OCI-LY7 (cell line): ENCODE measurements around the gene MKS1. TPM values are rescaled to one million over a fixed set of nuclear protein-coding genes. Genes with fewer than 3 reads are reported as not detected.

ENCODE experiments used
- BruUV-seq: library from RNA; stranded (reverse); fragments of 400-500 nt; replicated peaks from 2 replicates; lab custom pipeline; 2021; lab: Mats Ljungman, UMichigan
- CTCF ChIA-PET: fragments of 300-600 bp; sonication (Branson Sonifier 250); formaldehyde crosslinking; loops from one replicate; lab custom pipeline; 2022; ENCODE audit warnings: antibody characterized with exemption; ENCODE audit not compliant: unreplicated experiment; lab: Charles Lee
- POLR2A ChIA-PET: fragments of 300-600 bp; sonication (Branson Sonifier 250); formaldehyde crosslinking; loops from one replicate; lab custom pipeline; 2022; ENCODE audit warnings: antibody characterized with exemption; lab: Charles Lee
- DNase-seq: peaks from one replicate; pipeline ENCODE4 v3.0.0-alpha.2; 2015; ENCODE audit warnings: low spot score
- H2AFZ ChIP-seq: fragments of 200-600 bp; sonication (generic), shearing (Covaris generic); 2 replicates; pipeline ENCODE4 v1.6.1; 2014; ENCODE audit warnings: mild to moderate bottlenecking, antibody characterized with exemption, low read length, moderate library complexity
- H3K27ac ChIP-seq: fragments of 200-600 bp; sonication (generic); 2 replicates; pipeline ENCODE4 v1.5.1; 2014; ENCODE audit warnings: mixed run types, low read depth, mild to moderate bottlenecking, moderate library complexity, low read length, inconsistent platforms; ENCODE audit not compliant: poor library complexity, severe bottlenecking
- H3K36me3 ChIP-seq: fragments of 200-600 bp; sonication (generic); 2 replicates; pipeline ENCODE4 v1.6.1; 2014; ENCODE audit warnings: mild to moderate bottlenecking, antibody characterized with exemption, low read length, moderate library complexity, mixed read lengths; ENCODE audit not compliant: insufficient read depth
- H3K4me1 ChIP-seq: fragments of 200-600 bp; sonication (generic); 2 replicates; pipeline ENCODE4 v1.5.1; 2014; ENCODE audit warnings: mild to moderate bottlenecking, low read length; ENCODE audit not compliant: insufficient read depth, poor library complexity, severe bottlenecking
- H3K4me2 ChIP-seq: fragments of 200-600 bp; sonication (generic); 2 replicates; pipeline ENCODE4 v1.6.1; 2014; ENCODE audit warnings: mild to moderate bottlenecking, low read length
- H3K4me3 ChIP-seq: fragments of 200-600 bp; sonication (generic); 2 replicates; pipeline ENCODE4 v1.5.1; 2014; ENCODE audit warnings: mild to moderate bottlenecking, low read depth, low read length; ENCODE audit not compliant: poor library complexity, severe bottlenecking
- H3K79me2 ChIP-seq: fragments of 200-600 bp; sonication (generic); 2 replicates; pipeline ENCODE4 v1.6.1; 2016; ENCODE audit warnings: low read depth, mild to moderate bottlenecking, low read length, moderate library complexity, mixed read lengths; ENCODE audit not compliant: insufficient read depth
- H3K9me2 ChIP-seq: fragments of 200-600 bp; sonication (generic); 2 replicates; pipeline ENCODE4 v1.6.1; 2016; ENCODE audit warnings: mild to moderate bottlenecking, low read length, mixed read lengths; ENCODE audit not compliant: insufficient read depth
- H3K9me3 ChIP-seq: fragments of 200-600 bp; sonication (generic); 2 replicates; pipeline ENCODE4 v1.6.1; 2014; ENCODE audit warnings: mild to moderate bottlenecking, mixed run types, low read length, mixed read lengths
- H4K20me1 ChIP-seq: fragments of 200-600 bp; sonication (generic); 2 replicates; pipeline ENCODE4 v1.6.1; 2014; ENCODE audit warnings: mild to moderate bottlenecking, antibody characterized with exemption, low read length, moderate library complexity, mixed read lengths; ENCODE audit not compliant: insufficient read depth
- EZH2phosphoT487 ChIP-seq: fragments of 200-600 bp; sonication (generic); IDR thresholded peaks from 2 replicates; pipeline ENCODE4 v1.6.1; 2018; ENCODE audit warnings: low read depth, borderline replicate concordance, mild to moderate bottlenecking, mixed run types, antibody characterized with exemption, low read length, moderate library complexity, mixed read lengths
- intact Hi-C: fragments of 100-400 bp; cut with micrococcal nuclease; formaldehyde crosslinking; loops from one replicate; pipeline ENCODE4 v1.10.0; 2022; ENCODE audit not compliant: unreplicated experiment
- total RNA-seq, 2 experiments: library from RNA; depleted of rRNA in 1 of 2; stranded (reverse); fragments of >200 nt in 1 of 2; shearing (Covaris generic) in 1 of 2; gene quantifications; 2 replicates each; pipeline ENCODE4 v1.2.3, GENCODE V29; 2014 to 2022
- TF ChIP-seq, protein P1 (sequence below): fragments of 200-600 bp; sonication (generic); conservative IDR thresholded peaks from 2 replicates; pipeline ENCODE4 v1.5.1; 2014; ENCODE audit warnings: mild to moderate bottlenecking, antibody characterized with exemption, low read length, moderate library complexity, mixed read lengths

The MKS1 gene
- total RNA-seq, 2 experiments from 2014 or later: 0.69 to 26.9 TPM

DNA sequence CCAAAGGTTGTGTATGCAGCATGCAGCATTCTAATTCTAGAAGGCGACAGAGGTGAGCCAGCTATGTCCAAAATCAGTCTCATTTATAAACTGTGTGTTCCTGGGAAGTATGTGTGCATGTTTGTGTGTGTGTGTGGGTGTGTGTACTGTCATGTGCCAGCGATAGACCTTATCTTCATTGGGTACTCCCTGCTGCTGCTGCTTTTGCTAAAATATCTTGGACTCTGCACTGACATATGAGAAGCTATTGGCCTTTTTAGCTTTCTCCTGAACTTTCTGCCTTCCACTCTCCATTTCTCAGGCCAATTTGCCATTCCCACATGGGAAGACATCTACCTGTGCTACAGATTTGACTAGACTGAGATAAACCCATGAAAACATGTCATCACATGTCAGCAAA, 17.3 kb upstream of the MKS1 start:
- H3K4me2 ChIP-seq: no peak overlapping the region
- no peak overlapping the region for H3K4me3 ChIP-seq
- no peak overlapping the region for H3K27ac ChIP-seq
- H2AFZ ChIP-seq: no peak overlapping the region
- no peaks in the 10 kb centered on the region for H3K9me3 ChIP-seq
- DNase-seq: no peak
- TF ChIP-seq, protein P1, sequence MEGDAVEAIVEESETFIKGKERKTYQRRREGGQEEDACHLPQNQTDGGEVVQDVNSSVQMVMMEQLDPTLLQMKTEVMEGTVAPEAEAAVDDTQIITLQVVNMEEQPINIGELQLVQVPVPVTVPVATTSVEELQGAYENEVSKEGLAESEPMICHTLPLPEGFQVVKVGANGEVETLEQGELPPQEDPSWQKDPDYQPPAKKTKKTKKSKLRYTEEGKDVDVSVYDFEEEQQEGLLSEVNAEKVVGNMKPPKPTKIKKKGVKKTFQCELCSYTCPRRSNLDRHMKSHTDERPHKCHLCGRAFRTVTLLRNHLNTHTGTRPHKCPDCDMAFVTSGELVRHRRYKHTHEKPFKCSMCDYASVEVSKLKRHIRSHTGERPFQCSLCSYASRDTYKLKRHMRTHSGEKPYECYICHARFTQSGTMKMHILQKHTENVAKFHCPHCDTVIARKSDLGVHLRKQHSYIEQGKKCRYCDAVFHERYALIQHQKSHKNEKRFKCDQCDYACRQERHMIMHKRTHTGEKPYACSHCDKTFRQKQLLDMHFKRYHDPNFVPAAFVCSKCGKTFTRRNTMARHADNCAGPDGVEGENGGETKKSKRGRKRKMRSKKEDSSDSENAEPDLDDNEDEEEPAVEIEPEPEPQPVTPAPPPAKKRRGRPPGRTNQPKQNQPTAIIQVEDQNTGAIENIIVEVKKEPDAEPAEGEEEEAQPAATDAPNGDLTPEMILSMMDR: no peak
- TF ChIP-seq EZH2phosphoT487: no peak
- intact Hi-C loops: no loop called here
- no peaks in the 10 kb centered on the region for H3K36me3 ChIP-seq
- H3K79me2 ChIP-seq: no peaks in the 10 kb centered on the region
- no TSS peak for BruUV-seq
- ChIA-PET POLR2A (interaction anchor here (1.0 kb wide), 1 partner anchor 16 kb away, joined by 3 read pairs; no protein-coding TSS in a partner anchor), CTCF (no interaction called here)
- no peaks in the 10 kb centered on the region for H3K9me2 ChIP-seq
- H4K20me1 ChIP-seq: no peaks in the 10 kb centered on the region
- no peaks in the 10 kb centered on the region for H3K4me1 ChIP-seq

- intact Hi-C loops: no loop called here
- no peaks in the 10 kb centered on the region for H3K9me3 ChIP-seq
- H2AFZ ChIP-seq: no peak overlapping the region
- H4K20me1 ChIP-seq: no peaks in the 10 kb centered on the region
- TF ChIP-seq EZH2phosphoT487: no peak
- TF ChIP-seq, protein P1: no peak
- no peaks in the 10 kb centered on the region for H3K9me2 ChIP-seq
- DNase-seq: no peak
- H3K27ac ChIP-seq: no peak overlapping the region
- no TSS peak for BruUV-seq
- no peaks in the 10 kb centered on the region for H3K4me1 ChIP-seq
- no peaks in the 10 kb centered on the region for H3K36me3 ChIP-seq
- no peak overlapping the region for H3K4me2 ChIP-seq
- H3K4me3 ChIP-seq: no peak overlapping the region
- no peaks in the 10 kb centered on the region for H3K79me2 ChIP-seq
- ChIA-PET POLR2A (interaction anchor here (1.0 kb wide), 1 partner anchor 16 kb away, joined by 3 read pairs; no protein-coding TSS in a partner anchor), CTCF (no interaction called here)
Measured at GRCh38 chr17:58235821-58236220, 16.8 kb upstream of the MKS1 start.

DNA sequence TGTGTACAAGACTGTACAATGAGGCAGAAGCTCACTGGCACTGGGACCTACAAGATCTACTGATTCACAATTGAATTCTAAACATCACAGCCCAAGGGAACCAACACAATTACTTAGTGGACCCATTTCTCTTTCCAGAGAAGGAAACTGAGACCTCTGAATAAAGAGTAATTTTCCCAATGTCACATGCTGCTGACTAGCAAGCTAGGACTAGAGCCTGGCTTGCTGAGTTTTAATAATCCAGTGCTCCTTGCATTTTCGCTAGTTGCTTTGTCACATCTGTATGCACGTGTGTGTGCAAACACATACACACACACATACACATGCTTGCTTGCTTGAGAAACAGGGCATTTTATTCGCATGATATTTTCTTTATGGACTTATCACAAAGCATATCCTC, 15.5 kb upstream of the MKS1 start:
- no peak overlapping the region for H2AFZ ChIP-seq
- no TSS peak for BruUV-seq
- no peak overlapping the region for H3K4me3 ChIP-seq
- DNase-seq: no peak
- H3K36me3 ChIP-seq: no peaks in the 10 kb centered on the region
- no peaks in the 10 kb centered on the region for H3K79me2 ChIP-seq
- POLR2A ChIA-PET: interaction anchor here (0.7 kb wide), 1 partner anchor 729 kb away, joined by 9 read pairs; no protein-coding TSS in a partner anchor
- TF ChIP-seq, protein P1: no peak
- no peaks in the 10 kb centered on the region for H3K4me1 ChIP-seq
- intact Hi-C loops: no loop called here
- no peak overlapping the region for H3K27ac ChIP-seq
- no peaks in the 10 kb centered on the region for H3K9me3 ChIP-seq
- H3K4me2 ChIP-seq: no peak overlapping the region
- H4K20me1 ChIP-seq: no peaks in the 10 kb centered on the region
- CTCF ChIA-PET: no interaction called here
- no peaks in the 10 kb centered on the region for H3K9me2 ChIP-seq
